ENCODE results near the gene DDX49. TPM values are rescaled to one million over a fixed set of nuclear protein-coding genes. Genes with fewer than 3 reads are reported as not detected.

The DDX49 gene
- total and polyA plus RNA-seq, 11 donors = 14.3 to 56.9 (median 27.3) TPM

- WGBS, 4 donors = 92 to 94% (median 93%) methylated on average over 3 of the region's 3 CpGs
- ATAC-seq = no peak
- no peaks in the 10 kb centered on the region for H3K9me3 ChIP-seq
- H3K27ac ChIP-seq = no peak overlapping the region
- no peak for DNase-seq
- peak overlapping the region in 1 of 12 donors; percentile 90 for H3K4me3 ChIP-seq
- no peaks in the 10 kb centered on the region for H3K27me3 ChIP-seq
- intact Hi-C loops (cut with DNase I) = no loop called here
- peaks cover 0 to 42% (median 16%) of the 10 kb centered on the region in 9 donors for H3K36me3 ChIP-seq
- no peak for TF ChIP-seq POLR2A (IDR thresholded peaks at IDR 0.05)
- H3K4me1 ChIP-seq = peaks cover 0 to 23% (median 7%) of the 10 kb centered on the region in 12 donors
These were observed 19.6 kb downstream of the DDX49 start for GRCh38 chr19:18939163-18939562.

GRCh38 chr19:18939922-18940768, 20.6 kb downstream of the DDX49 start:
- intact Hi-C loops (cut with DNase I) = loop anchor here in 2 of 10 donors (2.0 to 5.0 kb wide), 2 partner anchors 21 to 47 kb away; partner anchors contain the start of genes COPE (in 1 of the 2) and DDX49 (in 1 of the 2)
- peaks cover 0 to 32% (median 12%) of the 10 kb centered on the region in 9 donors for H3K36me3 ChIP-seq
- H3K4me3 ChIP-seq = peak overlapping the region; percentile 56 to 90 (median 76)
- DNase-seq (peak; percentile 55 to 74 (median 56)), ATAC-seq (peak; percentile 35 to 64 (median 56))
- TF ChIP-seq POLR2A (IDR thresholded peaks at IDR 0.05) = no peak
- no peak for TF ChIP-seq CTCF (IDR thresholded peaks at IDR 0.05)
- H3K4me1 ChIP-seq = peaks cover 0 to 23% (median 7%) of the 10 kb centered on the region in 12 donors
- 1% methylated on average over 38 to 47 of the region's 47 CpGs for whole genome bisulfite sequencing, 4 donors
- H3K27me3 ChIP-seq = no peaks in the 10 kb centered on the region
- no peaks in the 10 kb centered on the region for H3K9me3 ChIP-seq
- peak overlapping the region in 9 of 12 donors; percentile 50 to 78 (median 66) for H3K27ac ChIP-seq

GRCh38 chr19:18940769-18941627, 21.5 kb downstream of the DDX49 start, which contains the start of gene HOMER3:
Gene HOMER3, minus strand, starts transcription at chr19:18941217. Its CDS starts 2,235 bp downstream, at chr19:18938982.
- Histone ChIP-seq H3K4me1 (peaks cover 0 to 23% (median 7%) of the 10 kb centered on the region in 12 donors), H3K9me3 (no peaks in the 10 kb centered on the region), H3K4me3 (peak within 1 kb of the TSS; percentile 56 to 90 (median 76)), H3K27me3 (no peaks in the 10 kb centered on the region), H3K36me3 (peaks cover 0 to 24% (median 9%) of the 10 kb centered on the region in 9 donors), H3K27ac (peak within 1 kb of the TSS in 10 of 12 donors; percentile 50 to 78 (median 65))
- peak; percentile 80 to 92 (median 88) for DNase-seq
- ATAC-seq = peak; percentile 53 to 91 (median 86)
- WGBS, 4 donors = 1 to 4% (median 2%) methylated on average over 17 to 81 of the region's 81 CpGs
- intact Hi-C loops (cut with DNase I) = loop anchor here in 2 of 10 donors (2.0 to 5.0 kb wide), 2 partner anchors 22 to 46 kb away; partner anchors contain the start of genes COPE (in 1 of the 2) and DDX49 (in 1 of the 2)
- TF ChIP-seq CTCF (IDR thresholded peaks at IDR 0.05) (peak in 7 of 12 donors; percentile 13 to 47 (median 32)), POLR2A (IDR thresholded peaks at IDR 0.05) (no peak)
